Measurements from ENCODE around the gene GPR162. TPM values are rescaled to one million over a fixed set of nuclear protein-coding genes. Genes with fewer than 3 reads are reported as not detected.

The GPR162 gene
- total RNA-seq, 1 donor from 2014 or later: 0.75 TPM

DNA sequence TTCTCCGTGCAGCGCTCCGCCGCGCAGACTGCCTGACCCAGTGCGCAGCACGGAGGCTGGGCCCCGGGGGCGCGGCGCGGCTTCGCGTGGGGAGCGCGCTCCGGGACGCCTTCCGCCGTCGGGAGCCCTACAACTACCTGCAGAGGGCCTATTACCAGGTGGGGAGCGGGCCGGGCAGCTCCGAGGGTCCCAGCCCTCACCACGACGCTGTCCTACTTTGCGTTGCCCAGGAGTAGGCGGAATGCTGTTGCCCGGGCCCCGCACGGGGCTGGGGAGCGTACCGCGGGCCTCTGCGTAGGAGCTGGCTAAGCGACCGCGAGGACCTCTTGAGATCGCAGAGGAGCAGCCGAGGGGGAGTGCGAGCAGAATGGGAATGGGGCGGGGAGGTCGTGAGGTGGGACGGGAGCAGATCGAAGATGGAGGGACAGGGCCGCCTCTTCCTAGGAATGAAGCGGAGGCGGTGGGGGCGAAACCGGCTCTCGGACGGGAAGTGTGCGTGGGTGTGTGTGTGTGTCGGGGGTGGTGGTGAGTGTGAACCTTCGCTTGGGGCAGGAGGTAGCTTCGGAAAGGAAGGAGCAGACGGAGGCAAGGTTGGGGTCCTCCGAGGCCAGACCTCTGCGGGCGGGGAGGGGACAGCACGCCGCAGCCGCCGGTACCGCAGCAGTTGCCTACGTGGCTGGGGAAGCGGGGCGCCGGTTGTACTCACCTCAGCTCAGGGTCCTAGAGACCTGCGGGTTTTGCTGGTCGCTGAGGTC is 7.3 kb downstream of the GPR162 start:
- Histone ChIP-seq H3K36me3 (ENCODE audit: control insufficient read depth, insufficient read depth, low read length) (peaks cover 2% of the 10 kb centered on the region), H3K27me3 (ENCODE audit: control insufficient read depth, insufficient read depth, low read length) (no peaks in the 10 kb centered on the region), H3K4me3 (ENCODE audit: low read depth, low read length) (peak overlapping the region; percentile 86)
- no peak for DNase-seq (ENCODE audit: low read depth)
- TF ChIP-seq, protein P1, sequence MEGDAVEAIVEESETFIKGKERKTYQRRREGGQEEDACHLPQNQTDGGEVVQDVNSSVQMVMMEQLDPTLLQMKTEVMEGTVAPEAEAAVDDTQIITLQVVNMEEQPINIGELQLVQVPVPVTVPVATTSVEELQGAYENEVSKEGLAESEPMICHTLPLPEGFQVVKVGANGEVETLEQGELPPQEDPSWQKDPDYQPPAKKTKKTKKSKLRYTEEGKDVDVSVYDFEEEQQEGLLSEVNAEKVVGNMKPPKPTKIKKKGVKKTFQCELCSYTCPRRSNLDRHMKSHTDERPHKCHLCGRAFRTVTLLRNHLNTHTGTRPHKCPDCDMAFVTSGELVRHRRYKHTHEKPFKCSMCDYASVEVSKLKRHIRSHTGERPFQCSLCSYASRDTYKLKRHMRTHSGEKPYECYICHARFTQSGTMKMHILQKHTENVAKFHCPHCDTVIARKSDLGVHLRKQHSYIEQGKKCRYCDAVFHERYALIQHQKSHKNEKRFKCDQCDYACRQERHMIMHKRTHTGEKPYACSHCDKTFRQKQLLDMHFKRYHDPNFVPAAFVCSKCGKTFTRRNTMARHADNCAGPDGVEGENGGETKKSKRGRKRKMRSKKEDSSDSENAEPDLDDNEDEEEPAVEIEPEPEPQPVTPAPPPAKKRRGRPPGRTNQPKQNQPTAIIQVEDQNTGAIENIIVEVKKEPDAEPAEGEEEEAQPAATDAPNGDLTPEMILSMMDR (IDR thresholded peaks at IDR 0.05; ENCODE audit: insufficient read depth, low read length, poor library complexity, severe bottlenecking): no peak

DNA sequence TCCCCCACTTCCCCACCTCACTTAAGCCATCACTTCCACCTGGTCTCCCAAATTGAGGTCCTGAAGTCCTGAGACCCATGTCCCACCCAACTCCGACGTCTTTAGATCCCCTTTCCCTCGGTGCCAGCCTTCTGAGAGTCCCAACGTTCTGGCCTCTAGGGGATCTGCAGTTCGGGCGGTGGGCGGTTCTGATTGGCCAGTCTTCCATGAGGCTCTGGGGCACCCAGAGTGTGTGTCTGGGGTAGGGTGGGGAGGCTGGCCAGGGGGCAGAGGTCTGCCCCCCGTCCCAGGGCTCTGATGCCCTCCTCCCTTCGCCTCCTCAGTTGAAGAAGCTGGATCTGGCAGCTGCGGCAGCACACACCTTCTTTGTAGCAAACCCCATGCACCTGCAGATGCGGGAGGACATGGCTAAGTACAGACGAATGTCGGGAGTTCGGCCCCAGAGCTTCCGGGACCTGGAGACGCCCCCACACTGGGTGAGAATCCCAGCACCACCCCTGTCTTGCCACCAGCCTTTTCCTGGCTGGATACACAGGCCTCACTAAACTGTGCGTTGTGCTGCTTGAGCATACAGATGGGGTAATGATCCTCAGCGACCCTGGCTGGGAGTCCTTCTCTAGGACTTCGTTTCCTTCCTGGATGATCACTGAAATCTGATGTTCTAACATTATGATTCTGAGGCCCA is 8.1 kb downstream of the GPR162 start:
- no peak for DNase-seq (ENCODE audit: low read depth)
- H3K4me3 ChIP-seq (ENCODE audit: low read depth, low read length): peak overlapping the region; percentile 86
- peaks cover 2% of the 10 kb centered on the region for H3K36me3 ChIP-seq (ENCODE audit: control insufficient read depth, insufficient read depth, low read length)
- TF ChIP-seq, protein P1 (IDR thresholded peaks at IDR 0.05; ENCODE audit: insufficient read depth, low read length, poor library complexity, severe bottlenecking): peak; percentile 32
- no peaks in the 10 kb centered on the region for H3K27me3 ChIP-seq (ENCODE audit: control insufficient read depth, insufficient read depth, low read length)

DNA sequence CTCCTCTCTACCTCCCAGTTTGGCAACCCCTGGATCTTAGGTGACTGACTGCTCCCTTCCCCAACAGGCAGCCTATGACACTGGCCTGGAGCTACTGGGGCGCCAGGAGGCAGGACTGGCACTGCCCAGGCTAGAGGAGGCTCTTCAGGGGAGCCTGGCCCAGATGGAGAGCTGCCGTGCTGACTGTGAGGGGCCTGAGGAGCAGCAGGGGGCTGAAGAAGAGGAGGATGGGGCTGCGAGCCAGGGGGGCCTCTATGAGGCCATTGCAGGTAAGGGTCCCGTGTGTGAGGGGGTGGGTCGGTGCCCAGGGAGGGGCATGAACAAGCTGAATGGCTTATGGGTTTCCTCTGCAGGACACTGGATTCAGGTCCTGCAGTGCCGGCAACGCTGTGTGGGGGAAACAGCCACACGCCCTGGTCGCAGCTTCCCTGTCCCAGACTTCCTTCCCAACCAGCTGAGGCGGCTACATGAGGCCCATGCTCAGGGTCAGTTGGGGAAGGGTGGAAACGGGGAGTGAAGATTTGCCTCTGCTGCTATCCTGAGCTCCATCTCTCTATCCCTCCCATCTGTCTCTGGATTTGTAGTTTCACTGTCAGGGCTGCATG is 8.8 kb downstream of the GPR162 start:
- TF ChIP-seq, protein P1 (IDR thresholded peaks at IDR 0.05; ENCODE audit: insufficient read depth, low read length, poor library complexity, severe bottlenecking): no peak
- Histone ChIP-seq H3K4me3 (ENCODE audit: low read depth, low read length) (no peak overlapping the region), H3K36me3 (ENCODE audit: control insufficient read depth, insufficient read depth, low read length) (peaks cover 2% of the 10 kb centered on the region), H3K27me3 (ENCODE audit: control insufficient read depth, insufficient read depth, low read length) (no peaks in the 10 kb centered on the region)
- no peak for DNase-seq (ENCODE audit: low read depth)

DNA sequence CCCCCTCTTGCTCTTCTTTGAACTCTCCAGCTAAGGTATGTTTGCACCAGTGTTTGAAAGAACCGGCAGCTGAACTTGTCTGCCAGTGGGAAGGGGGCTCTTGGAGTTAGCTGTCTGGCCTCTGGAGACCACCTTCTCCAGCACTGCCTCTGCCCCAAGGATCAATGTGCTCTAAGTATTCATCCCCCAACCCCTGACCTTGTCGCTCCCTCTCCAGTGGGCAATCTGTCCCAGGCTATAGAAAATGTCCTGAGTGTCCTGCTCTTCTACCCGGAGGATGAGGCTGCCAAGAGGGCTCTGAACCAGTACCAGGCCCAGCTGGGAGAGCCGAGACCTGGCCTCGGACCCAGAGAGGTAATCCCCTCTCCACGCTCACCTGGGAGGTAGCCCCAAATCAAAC is 9.4 kb downstream of the GPR162 start:
- H3K4me3 ChIP-seq (ENCODE audit: low read depth, low read length): no peak overlapping the region
- TF ChIP-seq, protein P1 (IDR thresholded peaks at IDR 0.05; ENCODE audit: insufficient read depth, low read length, poor library complexity, severe bottlenecking): no peak
- peaks cover 2% of the 10 kb centered on the region for H3K36me3 ChIP-seq (ENCODE audit: control insufficient read depth, insufficient read depth, low read length)
- H3K27me3 ChIP-seq (ENCODE audit: control insufficient read depth, insufficient read depth, low read length): no peaks in the 10 kb centered on the region
- no peak for DNase-seq (ENCODE audit: low read depth)

DNA sequence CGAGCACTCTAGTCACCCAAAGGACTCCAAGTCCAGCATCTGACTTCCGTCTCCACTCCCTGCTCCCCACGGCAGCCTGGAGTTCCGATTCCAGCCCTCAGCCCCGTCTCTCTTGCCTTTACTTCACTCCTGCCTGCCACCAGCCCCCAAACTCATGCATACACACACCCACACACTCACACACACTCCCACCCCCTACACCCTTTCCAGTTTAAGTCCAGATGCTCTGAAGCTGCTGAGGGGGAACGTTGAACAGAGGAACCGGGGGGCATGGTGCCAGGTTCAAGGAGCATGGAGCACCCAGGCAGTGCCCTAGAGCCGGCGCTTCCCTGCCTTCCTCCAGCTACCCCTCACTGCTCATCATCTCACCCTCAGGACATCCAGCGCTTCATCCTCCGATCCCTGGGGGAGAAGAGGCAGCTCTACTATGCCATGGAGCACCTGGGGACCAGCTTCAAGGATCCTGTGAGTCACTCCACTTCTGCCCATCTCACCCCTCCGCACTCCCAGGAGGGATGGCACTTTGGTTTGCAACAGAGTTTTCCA is 9.9 kb downstream of the GPR162 start:
- Histone ChIP-seq H3K4me3 (ENCODE audit: low read depth, low read length) (no peak overlapping the region), H3K27me3 (ENCODE audit: control insufficient read depth, insufficient read depth, low read length) (no peaks in the 10 kb centered on the region), H3K36me3 (ENCODE audit: control insufficient read depth, insufficient read depth, low read length) (peaks cover 2% of the 10 kb centered on the region)
- no peak for DNase-seq (ENCODE audit: low read depth)
- TF ChIP-seq, protein P1 (IDR thresholded peaks at IDR 0.05; ENCODE audit: insufficient read depth, low read length, poor library complexity, severe bottlenecking): no peak
